DMS 273 treated with DMSO at 0.1 percent for 48 hours (cell line): ENCODE data around the gene PGA5.

Source experiments
- DNase-seq: peaks from one replicate; lab custom pipeline; 2025; lab: John Stamatoyannopoulos, UW

The PGA5 gene

GRCh38 chr11:61294717-61295595, 54.0 kb downstream of the PGA5 start, which contains the start of gene VWCE:
Gene VWCE, minus strand, starts transcription at chr11:61295316. Its CDS starts 279 bp downstream, at chr11:61295037.
- DNase-seq: peak; percentile 9

GRCh38 chr11:61295596-61295926, 54.6 kb downstream of the PGA5 start:
- DNase-seq: peak; percentile 22

- no peak for DNase-seq
Measured at GRCh38 chr11:61297341-61297740, 56.4 kb downstream of the PGA5 start.

GRCh38 chr11:61297746-61298145, 56.8 kb downstream of the PGA5 start:
- DNase-seq: no peak

- DNase-seq: no peak
Measured at GRCh38 chr11:61298663-61299244, 57.8 kb downstream of the PGA5 start.
